ENCODE measurements around the gene ADRM1.

- no peak for TF ChIP-seq SUZ12 (IDR thresholded peaks at IDR 0.05; ENCODE audit: extremely low read depth, insufficient read depth, insufficient read length)
- TF ChIP-seq ZNF274 (IDR thresholded peaks at IDR 0.05; ENCODE audit: low read depth, low read length), result no peak
These were observed 54.9 kb downstream of the ADRM1 start for GRCh38 chr20:62357681-62358080.
